ENCODE data around the gene YPEL4.

Gene YPEL4

DNA sequence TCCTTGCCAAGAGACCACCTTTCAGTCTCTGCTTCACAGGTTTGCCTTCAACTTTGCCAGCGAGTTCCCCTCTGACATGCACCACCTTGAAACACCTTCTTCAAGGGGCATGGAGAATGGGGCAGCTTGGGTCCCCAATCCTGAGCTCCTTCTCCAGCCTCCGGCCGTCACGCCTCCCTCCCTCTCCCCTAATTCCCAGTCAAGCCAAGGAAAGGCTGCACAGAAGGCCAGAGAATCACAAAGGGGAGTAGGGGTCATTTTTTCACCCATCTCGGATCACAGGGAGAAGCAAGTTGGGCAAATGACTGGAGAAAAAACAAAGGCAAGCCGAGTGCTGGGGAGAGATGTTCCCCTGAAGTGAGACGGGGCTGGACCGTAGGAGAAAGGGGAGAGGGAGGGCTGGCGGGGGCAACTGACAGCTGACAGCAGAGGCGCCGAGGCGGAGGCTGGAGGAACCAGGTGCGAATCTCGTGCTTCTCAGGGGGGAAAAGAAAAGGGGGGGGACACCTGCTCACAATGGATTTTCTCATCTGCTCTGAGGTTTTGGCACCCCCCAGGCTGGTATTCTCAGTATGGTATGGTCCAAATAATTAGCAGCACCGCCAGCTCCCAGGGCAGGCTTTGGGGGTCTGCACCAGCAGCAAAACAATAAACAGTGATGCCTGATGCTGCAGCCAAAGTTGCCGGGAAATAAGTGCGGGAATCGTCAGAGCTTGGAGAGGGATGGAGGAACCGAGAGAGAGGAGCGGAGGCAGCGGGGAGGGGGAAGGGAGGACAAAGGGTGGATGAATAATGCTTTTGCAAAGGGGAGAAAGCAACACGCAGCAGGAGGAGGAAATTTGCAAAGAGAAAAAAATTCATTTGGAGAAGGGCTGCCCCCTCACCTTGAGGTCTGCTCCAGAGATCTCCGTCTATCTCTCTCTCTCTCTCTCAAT, 644 bp downstream of the YPEL4 start:
- DNase-seq = no peak

DNA sequence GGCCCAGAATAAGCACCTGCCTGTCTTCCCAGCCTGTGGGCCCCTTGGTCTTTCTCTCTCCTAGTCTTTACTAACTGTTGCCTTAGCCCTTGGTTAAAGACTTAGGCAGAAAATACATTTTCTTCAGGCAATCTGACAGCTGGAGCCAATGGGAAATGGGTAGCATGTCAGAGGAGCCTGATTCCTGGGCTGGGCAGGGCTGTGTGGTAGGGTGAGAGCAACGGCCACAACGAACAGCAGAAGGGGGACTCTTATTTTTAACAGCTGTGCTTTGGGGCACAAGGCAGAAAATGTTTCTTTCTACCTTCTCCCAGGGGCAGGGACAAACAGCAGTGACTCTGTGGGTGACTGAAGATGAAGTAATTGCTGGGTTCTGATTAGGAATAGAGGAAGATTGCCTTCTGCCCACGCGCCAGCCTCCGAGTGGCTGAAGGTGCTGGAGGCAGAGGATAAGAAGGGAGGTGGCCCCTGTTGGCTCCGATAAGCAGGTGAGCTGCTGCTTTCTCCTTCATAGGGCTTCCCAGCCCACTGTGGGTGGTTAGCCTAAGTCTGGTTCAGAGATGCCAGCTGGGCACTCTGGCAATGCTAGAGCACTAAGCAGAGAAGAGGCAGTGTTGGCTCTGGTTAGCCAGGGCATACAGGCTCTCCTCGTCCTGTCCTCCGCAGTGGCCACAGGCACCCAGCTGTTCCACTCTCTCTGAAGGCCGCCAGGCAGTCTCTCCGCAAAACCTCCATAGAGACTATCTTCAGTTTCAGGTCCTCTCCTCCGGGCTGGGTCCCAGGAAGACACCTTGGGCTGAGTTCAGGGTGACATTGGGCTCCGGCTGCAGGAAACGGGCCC, 1.5 kb downstream of the YPEL4 start:
- DNase-seq = no peak

DNA sequence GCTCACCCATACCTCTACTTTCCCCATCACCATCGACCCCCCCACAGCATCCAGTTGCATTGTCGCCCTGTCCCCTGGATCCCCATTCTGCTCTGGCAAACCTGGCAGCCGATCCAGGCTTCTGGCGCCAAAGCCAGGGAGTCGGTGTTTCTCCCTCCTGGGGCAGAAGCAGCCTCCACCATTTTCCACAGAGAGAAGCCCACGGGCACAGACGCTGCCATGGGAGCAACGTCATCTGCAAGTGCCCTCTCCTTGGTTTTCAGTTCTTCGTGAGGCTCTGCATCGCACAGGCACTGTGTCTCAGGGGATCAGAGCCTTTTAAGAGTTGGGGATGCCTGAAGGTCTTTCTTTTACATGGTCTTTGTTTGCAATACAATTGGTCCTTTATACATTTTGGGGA, 2.3 kb downstream of the YPEL4 start:
- no peak for DNase-seq

DNA sequence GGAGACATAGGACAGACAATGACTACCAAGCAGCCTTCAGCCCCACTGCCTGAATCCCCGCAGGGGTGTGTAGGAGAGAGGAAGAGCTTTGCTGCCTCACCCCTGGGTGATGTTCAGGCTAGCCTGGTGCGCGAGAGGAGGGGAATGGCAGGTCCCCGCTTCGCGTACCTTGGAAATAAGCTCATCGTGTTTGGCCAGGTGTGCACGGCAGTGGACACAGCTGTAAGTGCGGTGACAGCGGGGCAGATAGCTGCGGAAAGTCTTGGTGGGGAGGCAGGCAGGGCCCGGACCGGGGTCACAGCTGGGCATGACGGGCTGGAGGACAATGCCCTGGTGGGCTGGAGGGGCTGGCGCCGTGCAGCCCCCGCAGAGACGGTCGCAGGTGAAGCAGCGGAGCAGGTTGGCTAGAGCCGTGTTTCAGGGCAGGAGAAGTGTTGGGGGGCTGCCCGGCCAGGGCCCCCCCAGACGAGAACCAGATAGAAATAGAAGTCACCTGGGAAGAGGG, 2.9 kb downstream of the YPEL4 start:
- DNase-seq = no peak

DNA sequence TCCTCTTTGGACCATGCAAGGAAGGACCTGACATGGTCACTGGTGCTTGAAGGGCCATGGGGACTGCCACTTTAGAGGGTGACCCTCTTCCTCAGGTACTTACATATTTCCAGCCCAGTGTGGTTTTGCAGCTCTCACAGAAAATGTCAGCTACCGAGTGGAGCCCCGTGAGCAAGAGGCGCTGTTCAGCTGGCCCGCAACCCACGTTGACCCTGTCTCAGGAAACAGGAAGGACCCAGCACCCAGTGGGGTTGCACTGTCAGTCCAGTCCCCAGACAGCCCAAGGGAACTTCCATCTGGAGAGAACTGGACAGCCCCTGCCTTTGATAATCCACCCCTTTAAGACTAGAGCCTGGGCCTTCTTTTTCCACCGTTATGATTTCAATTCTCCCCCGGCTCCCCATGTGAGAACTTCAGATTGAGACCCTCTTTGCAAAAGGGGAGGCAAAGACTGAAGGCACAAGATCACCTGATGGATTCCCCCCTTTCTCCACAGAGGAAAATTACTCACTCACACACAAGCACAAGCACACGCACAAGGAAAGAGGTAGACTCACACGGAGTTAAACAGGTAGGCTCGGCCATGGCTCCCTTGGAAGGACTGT, 3.4 kb downstream of the YPEL4 start:
- no peak for DNase-seq

DNA sequence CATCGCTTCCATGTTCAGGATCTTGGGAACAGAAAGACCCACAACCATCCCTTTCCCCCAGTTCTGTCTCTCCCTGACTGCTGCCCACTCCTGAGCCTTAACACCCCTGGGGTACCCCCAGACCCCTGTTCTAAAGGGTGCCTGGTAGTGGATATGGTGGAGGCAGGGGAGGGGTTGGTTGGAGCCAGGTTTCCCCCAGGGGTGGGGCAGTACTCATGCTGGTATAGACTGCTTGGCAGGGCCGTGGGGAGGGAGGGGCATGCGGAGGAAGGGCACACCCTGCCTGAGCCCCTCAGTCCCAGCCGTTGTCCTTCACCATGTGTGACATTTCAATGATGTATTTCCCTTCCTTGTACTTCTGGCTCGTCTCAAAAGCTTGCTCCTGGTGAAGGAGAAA, 4.0 kb downstream of the YPEL4 start:
- no peak for DNase-seq

DNA sequence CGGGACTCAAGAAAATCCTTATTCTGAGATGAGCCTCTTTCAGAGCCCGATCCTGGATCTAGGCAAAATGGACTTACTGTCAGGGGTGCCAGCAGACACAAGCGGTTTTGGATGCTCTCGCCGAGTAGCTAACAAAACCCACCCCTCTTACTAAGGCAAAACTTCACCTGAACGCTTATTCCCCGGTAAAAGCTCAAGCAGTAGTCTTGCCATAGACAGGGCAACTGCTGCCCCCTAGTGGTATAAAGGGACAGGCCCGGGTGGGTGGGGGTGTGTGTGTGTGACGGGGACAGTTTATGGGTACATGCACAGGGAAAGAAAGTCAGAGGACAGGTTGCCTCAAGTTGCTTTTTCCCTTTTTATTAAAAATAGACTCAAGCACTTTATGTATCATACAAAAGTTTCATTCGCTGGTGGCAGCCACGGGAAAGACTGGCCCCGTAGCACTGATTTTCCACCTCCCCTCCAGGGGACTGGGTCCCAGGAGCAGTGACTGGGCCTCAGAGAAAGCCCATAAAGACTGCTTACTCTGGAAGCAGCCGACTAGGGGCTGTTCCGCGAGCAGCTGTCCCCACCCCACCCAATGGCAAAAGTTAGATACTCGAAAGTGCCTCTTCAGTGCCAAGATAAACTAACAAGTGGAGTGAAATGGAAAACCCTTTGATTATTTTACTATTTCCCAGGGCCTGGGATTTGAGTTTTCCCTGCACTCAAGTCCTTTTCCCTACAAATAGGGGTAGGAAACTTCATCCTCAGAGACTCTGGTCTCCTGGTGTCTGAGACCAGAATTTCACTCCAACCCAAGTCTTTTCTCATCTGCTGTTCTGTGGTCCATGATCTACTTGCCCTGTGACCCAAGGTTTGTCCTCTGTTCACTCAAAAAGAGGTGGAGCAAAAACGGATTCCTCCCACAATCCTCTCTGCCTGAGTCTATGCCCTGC, 4.7 kb downstream of the YPEL4 start:
- DNase-seq = peak; percentile 89 to 92

DNA sequence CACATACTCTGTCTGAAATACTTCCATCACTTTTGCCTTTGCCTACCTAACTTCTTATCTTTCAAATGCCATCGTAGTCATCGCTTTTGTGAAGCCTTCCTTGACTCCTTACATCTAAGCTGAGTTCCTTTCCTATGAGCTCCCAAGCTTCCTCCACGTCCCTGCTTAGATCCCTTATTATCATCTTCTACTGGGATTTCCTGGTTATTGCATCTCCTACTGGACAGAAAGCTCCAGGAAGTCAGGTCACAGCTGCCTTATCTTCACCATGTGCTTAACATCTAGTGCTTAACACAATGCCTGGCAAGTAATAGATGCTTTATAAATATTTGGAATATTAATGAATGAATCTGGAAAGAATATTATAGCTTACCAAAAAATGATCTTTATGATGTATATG, 5.9 kb downstream of the YPEL4 start:
- DNase-seq = no peak

DNA sequence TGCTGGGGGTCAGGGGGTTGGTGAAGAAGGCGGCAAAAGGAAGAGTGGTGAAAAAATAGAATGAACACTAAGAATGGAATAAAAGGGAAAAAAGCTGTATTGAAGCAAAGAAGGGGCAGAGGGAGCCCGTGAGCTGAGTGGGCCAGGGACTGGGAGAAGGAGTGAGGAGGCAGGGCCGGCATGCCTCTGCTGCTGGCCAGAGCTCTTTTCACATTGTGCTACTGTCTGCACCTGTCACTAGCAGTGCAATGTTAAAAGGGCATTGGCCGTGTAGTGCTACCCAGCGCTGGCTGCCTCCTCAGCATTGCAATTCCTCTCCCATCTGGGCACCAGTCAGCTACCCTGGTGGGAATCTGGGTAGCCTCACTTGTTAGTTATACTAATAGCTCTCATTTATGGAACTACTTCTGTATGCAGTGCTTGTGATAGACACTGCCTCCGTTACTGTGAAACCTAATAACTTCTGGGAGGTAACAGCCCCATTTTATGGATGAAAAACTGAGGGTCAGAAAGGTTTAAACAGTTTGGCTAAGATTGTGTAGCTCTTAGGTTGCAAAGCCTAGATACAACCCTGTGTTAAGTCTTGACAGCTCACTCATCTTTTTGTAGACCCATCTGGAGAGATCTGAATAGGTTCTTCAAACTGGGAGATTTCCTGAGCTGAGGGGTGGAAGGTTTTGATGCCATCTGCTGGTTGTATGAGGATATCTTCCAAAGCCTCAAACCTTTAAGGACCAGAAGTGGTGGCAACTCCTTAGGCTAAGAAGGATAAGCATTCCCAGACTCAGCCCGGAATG, 8.5 kb downstream of the YPEL4 start:
- no peak for DNase-seq

DNA sequence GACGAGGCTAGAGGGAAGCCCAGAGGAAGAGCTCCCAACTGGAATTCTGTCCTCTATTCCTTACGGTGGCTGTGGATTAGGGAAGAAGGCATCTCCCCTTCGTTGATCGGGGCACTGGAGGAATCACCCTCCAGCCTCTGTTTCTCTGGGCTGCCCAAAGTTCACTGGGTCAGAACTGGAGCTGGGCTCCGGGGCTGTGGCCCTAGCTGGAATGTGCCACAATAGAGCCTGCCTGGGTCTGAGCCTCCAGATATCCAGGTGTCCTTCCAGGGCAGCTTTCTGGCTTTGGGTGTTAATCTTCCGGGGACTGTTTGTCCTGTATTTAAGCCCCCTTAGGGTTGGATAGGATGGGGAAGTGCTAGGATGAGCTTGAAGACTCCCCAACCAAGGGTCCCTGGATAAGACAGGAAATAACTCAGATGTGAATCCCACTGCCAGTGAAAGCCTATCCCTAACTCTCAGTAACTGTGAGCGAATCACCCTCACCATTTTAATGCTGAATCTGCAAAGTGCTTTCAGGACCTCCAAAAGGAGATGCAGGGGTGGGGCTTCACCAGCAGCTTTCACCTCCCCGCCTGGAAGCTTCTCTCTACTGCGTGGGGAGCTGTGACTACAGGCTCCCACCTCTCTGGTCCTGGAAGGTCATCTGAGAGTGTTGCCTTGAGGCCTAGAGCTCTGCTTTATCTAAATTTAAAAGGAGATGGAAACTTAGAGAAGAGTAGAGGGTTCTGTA, 9.5 kb downstream of the YPEL4 start:
- no peak for DNase-seq

DNA sequence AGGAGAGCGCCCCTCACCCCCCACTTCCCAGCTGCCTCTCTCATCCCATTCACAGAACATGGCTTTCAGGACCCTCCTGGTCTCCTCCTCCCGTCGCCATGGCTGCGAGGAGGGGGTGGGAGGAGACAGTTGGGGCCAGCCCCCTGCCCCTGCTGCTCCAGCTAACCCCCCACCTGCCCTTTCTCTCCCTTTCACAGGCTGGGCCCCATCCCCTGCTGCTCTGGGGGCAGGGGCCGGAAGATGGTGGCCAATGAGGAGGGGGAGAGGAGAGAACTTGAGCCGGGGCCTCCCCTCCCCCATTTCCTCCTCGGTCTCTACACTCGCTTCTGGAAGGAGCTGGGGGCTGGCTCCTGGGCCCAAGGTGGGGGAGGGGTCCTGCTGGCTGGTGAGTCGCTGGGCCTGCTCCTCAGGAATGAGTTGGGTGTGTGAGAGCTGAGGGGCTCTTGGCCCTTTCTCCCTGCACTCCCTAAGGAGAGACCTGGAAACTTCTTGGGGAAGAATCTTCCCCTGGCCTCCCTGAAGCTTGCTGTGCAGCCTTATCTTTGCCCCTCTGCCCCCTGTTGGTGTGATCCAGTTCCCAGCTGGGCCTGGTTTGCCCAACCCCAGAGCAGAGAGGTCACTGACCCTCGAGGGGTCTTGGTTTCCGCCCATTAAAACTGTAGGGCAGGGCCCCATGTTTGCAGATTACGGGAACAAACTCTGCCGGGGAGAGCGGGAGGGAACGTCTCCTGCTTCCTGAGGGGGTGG, 10.2 kb downstream of the YPEL4 start:
- DNase-seq = no peak

DNA sequence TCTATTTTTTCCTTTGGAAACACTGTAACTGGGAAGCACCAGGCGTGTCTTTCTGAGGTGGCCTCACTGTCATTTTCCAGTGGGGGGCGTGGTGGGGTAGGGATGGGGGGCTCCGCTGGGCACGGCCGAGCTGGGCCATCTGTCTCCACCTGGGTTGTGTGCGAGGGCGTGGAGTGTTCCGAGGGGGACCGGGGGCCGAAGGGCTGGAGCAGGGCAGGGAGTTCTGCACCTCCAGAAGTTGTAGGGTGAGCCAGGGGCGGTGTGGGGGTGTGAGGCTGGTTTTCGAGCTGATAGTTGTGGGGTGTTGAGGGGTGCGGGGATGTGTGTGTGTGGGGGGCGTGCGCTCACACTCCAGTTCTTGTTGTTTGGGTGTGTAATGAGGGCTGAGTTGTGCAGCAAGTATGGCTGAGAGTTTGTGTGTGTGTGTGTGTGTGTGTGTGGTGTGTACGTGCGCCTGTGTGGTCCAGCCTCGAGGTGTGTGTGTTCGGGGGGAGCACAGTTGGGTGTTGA, 10.8 kb downstream of the YPEL4 start:
- no peak for DNase-seq

DNA sequence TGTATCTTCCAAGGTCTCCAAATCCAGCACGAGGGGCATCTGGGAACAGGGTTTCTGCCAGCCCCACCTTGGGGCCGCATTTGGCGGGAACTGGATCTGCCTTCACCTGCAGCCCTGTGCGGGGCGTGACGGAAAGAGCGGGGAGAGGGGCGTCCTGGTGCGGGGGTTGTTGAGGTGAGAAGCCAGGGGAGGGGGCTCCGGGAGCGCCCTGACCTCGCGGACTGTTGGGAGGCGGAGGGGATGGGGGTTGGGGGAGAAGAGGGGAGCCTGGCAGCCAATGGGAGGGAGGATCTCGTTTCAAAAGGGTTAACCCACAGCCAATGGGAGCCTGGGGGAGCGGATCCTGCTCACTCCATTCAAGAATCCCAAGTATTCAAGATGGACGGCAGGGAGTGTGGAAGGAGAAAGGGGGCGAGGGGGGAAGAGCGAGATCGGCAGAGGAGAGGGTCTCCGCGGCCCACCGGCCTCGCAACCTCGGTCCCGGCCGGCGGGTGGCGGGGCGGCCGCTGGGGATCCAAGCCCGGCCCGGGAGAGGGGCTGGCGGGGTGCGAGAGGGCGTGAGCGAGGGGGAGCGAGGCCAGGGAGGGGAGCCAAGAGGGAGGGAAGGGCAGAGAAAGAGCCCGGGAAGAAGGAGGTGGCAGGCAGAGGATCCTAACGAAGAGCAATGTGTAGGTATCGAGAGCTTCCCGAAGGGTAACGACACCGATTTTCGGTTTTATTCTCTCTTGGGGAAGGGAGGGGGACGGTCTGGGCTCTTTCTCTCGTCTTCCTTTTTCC, 11.5 kb downstream of the YPEL4 start:
- DNase-seq = peak in 1 of 2 experiments; percentile 40

DNA sequence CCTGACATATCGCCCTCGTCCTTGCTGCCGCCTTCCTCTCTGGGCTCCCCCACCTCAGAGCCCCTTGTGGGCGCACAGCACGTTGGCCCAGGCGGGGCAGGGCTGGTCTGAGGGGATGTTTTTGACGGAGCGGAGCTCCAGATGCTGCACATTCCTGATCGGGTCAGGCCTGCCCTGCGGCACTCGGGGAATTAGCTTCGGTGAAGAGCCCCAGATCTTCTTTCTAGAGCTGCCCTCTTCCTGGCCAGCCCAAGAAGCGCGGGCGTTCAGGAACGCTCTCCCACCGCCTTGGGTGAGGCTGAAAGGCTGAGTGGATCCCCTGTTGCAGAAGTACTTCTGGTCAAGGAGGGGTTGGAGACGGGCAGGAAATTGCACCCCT, 12.1 kb downstream of the YPEL4 start:
- no peak for DNase-seq

DNA sequence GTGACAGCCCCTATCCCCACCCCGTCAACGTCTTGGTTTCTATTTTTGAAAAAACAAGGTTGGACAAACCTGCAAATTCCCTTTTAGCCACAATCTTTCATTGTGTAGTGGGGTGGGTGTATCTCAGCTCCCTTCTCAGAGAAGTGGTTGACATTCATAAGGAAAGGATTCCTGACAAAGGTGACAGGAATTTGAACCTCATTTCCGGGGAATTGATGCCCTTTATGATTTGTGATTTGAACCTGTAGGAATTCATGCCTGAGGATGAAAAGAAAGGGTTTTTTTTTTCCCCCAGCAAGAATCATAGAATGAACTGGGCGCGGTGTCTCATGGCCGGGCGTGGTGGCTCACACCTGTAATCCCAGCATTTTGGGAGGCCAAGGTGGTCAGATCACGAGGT, 14.5 kb downstream of the YPEL4 start:
- no peak for DNase-seq

DNA sequence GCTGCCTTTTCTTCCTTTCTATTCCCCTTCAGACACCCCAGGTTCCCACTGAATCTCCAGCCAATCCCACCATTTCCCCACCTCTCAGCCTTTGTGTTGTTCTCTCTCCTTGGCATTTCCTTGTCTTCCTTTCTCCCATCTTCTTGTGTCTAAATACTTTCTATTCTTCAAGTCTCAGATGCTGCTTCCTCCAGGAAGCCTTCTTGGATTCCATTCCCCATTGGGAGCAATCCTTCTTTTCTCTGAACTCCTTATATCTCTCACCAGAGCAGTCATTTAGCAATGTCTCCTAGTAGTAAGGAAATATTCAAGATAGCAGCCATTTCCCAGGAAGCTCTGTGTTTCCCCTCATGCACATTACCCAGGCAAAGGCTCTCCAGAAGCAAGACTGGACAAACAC, 15.4 kb downstream of the YPEL4 start:
- no peak for DNase-seq

DNA sequence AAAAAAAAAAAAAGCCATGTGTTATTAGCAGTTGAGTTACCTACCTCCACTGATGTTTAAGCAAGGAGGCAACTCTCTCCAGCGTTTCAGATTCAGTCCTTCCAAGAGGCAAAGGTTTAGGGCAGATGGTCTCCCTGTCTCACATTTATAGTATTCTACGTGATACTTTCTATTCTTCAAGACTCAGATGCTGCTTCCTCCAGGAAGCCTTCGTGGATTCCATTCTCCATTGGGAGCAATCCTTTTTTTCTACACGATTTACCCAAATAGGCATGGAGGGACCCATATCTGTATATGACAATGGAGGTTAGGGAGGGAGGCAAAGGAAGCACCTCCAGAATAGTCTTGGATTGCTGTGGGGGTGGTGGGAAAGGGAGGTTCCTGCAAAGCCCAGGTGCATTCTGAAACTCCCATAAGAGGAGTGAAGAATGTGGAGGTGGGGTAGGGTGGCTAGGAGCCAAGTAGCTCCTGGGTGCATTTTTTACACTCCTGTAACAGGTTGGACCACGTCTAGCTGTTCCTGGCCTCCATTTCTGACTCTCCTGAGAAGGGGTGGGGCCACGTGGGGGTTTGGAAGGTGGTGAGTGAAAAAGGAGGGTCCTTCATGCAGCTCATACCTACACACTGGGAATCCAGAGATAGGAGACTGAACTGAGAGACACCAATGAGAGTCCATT, 16.2 kb downstream of the YPEL4 start:
- no peak for DNase-seq

DNA sequence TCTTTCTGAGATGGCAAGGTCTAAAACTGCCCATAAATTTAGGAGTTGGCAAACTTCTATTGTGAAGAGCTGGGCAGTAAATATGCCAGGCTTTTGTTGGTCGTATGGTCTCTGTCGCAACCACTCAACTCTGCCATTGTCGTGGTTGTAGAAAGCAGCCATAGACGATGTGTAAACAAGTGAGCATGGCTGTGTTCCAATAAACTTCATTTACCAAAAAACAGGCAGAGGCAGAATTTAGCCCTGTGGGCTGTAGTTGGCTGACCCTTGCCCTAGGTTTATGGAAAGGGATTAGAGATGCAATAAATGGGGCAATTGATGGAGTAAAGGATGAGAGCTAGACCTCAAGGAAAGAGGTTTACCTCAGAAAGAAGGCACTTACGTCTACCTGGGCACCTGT, 17.6 kb downstream of the YPEL4 start:
- no peak for DNase-seq

All from activated CD4-positive, alpha-beta T cell treated with anti-CD3 and anti-CD28 coated beads, Interleukin-2, amount 50 U/mL, for 48 hours (primary cell).